SW 1271 (cell line): ENCODE data around the gene SBF2.
"Not testable (repeated sequence)": the region's sequence is repeated elsewhere in the genome, so short reads cannot be mapped to it uniquely, and the experiment has no call there.

ENCODE experiments used
- DNase-seq, 2 experiments: peaks; one replicate each; lab custom pipeline; 2025; lab: John Stamatoyannopoulos, UW

Gene SBF2

DNA sequence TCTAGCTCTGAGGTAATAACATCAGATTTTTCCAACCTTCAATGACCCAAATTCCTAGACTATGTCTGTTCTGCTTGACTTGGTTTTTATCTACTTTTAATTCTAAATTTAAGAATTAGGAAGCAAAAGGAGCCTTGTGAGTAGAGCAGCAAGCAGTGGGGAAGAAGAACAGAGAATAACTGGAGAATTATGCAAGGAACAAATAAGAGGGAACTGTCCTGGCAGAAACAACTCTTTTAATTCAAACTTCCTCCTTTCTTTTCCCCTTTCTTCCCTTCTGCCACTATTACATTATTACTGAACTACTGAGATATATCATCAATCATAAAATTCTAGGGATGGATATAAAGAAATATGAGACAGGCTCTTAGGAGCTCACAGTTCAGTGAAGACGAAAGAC is 276.1 kb downstream of the SBF2 start:
- DNase-seq: no peak

DNA sequence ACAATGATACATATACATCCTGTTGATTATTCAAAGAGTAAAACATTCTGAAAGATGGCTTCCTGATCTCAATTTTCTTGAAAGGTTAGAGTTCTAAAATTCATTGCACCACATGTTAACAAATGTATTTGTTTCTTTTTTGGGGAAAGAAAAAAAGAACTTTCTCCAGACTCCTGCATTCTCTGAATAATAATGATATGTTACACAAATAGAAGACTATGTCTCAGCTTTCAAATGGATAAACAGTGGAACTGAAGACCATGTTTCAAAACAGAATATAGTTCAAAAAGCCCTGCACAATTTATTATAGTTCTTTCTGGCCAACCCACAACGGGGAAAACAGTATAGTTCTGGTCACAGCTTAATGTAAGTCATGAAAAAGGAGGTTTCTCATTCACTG is 277.0 kb downstream of the SBF2 start:
- DNase-seq: no peak

DNA sequence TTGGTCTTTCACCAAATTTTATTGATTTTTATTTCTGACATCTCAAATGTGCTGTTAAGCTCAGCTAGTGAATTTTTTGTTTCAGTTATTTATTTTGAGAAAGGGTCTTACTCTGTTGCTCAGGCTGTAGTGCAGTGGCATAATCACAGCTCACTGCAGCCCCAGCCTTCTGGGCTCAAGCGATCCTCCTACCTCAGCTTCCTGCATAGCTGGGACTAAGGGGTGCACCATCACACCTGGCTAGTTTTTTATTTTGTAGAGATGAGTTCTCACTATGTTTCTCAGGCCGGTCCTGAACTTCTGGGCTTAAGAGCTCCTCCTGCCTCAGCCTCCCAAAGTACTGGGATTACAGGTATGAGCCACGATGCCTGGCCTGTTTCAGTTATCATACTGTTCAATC is 282.0 kb downstream of the SBF2 start:
- no peak for DNase-seq

DNA sequence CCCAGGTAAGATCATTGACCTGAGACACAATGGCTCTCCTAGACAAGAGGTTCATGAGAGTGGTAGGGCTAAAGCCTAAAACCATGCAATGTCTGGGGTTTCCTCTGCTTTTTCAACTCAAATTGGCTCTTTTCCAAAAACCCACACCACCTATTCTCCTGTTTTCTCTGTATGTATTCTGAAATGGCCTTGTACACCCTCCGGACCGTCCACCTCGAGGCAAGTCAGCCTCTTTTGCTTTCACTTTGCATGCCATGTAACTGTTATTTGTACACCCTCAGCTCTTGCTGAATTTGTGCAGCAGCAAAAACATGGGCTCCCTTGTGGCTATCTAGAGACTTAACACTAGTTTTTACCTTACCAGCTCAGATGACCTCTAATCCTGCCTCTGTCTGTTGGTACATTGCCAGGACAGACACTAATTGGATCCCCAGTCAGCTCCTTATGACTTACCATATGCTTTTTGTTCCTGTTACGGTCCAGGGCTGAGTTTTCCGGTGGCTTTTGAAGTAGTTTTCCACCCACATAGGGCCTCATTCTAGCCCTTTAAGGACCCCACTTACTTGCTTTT is 288.0 kb downstream of the SBF2 start:
- DNase-seq: no peak

DNA sequence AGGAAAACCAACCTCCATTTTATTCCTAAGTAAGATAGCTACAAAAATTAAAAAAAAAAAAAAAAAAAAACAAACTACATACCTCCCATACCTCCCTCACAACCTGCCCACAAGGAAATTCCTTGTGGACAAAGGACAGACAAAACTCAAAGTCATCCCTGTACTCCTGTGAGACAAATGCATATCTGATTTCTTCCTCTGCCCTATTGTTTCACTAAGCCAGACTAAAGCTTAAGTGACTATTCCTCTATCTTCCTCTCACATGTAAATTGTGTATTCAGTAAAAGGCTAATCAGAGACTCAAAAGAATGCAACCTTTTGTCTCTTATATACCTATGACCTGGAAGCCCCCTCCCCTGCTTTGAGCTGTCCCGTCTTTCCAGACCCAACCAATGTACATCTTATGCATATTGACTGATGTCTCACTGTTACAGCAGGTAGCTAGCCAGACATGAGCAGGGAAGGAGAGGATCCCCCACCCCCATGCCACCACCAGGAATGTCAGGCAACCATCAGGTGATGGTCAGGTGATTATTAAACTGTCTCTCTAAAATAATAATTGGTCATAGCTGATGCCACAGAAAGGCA is 289.4 kb downstream of the SBF2 start:
- no peak for DNase-seq

DNA sequence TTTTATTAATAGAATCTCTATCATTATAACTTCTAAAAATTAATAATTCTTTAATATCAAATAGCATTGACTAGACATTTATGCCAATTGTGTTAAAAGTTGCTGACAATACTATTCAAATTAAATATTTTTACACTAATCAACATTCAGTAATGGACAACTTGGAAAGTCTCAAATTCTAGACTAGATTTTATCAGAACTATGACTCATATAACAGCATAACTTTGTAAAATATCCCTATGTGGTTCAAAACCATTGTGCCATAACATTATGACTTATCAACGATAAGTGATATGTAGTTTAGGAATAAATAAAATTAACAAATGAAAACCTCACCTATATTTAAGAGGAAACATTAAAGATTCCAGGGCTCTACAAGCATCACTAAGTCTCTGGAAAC is 291.8 kb downstream of the SBF2 start:
- no peak for DNase-seq

DNA sequence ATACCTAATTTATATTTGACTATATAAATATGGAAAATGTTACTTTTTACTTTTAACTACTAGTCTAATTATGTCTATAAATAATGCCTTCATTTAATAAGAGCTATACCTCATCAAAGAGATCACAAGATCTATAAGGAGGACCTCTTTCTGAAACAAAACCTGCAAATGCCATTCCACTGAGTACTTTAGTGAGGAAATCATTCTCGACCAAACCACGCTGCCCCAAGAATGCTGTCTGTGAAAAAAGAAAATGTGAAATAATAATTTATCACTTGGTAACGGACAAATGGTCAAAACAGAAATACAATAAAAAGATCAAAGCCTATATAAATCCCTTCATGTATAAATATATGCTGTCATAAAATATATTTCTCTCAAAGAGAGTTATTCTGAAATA is 301.7 kb downstream of the SBF2 start:
- DNase-seq: no peak

DNA sequence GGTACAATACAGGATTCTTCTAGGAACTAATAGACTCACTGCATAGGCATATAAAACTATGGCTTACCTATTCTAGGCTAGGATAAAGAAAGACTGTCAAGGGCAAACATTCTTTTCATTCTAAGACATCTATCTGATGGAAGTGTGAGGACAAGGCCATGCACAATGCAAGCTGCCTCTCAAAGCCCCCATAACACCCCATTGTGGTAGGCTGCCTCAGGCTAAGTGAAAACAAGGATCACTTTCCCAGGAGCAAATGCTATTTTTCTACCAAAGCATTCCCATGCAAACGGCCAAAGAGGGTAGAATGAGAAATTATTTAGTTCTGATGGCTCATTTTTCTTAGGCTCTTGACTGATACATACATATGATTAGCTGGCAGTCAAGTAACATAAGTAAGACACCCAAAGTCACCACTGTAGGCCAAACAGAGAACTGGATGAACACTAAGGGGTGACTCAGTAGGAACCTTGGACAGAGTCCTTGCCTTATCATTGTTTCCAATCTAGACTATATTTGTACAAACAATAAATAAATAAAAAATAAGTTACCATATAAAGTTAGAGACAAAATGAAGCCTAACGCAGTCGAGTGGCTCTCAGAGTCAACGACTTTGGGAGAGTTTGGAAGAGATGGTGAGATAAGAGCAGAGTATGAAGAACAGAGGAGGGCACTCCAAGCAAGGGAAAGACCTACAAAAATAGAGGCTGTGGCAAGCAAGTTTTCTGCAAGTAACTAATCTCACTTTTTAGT is 303.6 kb downstream of the SBF2 start:
- no peak for DNase-seq

DNA sequence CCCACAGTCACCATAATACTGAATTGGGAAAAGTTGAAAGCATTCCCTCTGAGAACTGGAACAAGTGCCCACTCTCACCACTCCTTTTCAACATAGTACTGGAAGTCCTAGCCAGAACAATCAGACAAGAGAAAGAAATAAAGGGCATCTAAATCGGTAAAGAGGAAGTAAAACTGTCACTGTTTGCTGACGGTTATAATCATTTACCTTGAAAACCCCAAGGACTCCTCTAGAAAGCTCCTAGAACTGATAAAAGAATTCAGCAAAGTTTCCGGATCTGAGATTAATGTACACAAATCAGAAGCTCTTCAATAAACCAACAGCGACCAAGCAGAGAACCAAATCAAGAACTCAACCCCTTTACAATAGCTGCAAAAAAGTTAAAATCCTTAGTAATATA is 306.7 kb downstream of the SBF2 start:
- DNase-seq: not testable (repeated sequence)

DNA sequence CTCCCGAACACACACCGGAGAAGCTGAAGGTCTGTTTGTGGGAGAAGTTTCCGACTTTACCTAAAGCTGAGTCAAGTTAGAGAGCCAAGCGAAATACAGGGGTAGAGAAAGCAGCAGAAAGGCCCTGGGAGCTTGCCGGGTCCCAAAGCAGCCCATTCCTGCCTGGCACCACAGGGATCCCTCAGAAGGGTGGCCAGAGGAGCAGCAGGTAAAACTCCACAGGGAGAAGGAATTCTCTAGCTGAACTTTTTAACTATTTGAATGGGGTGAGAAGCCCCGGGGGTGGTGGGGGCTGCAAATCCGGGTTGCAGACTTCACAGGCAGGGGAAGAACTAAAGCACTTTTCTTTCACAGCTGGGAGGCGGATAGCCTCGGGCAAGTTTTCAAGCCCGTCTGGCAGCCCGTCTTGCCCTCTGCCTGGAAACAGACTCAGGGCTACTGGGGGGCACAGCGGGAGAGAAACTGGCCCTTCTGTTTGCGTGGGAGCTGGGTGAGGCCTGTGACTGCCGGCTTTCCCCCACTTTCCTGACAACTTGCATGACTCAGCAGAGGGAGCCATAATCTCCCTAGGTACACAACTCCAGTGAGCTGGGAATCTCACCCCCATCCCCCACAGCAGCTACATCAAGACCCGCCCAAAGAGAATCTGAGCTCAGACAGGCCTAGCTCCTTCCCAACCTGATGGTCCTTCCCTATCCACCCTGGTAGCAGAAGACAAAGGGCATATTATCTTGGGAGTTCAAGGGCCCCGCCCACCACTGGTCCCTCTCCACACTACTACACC is 311.0 kb downstream of the SBF2 start:
- DNase-seq: no peak

DNA sequence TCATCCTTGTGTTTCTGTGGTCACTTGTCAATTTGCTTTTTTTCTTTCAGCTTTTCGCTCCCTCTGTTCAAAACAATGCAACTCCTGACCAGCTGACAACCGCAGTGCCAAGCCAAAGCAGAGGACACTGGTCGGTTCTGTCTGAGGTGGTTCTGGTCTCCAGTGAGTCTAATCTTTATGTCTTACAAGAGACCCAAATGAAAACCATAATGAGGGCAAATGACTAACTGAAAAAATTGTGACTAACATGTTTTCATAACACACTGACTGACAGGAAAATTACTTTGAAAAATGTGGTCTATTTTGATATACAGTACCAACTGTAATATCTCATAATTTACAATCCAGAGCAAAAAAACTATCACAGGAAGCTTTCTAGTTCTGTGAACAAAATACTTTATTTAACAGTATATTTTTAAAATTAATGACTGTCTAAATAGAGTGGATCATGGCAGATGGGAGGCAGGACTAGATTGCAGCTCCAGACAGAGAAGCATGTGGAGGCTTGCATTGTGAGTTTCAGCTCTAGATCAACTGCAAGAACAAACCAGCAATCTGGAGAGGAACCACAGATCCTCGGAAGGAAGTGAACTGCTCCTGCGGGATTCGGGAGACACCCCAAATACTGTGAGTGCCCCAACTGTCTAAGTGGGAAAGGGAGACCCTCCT is 311.8 kb downstream of the SBF2 start:
- DNase-seq: no peak

DNA sequence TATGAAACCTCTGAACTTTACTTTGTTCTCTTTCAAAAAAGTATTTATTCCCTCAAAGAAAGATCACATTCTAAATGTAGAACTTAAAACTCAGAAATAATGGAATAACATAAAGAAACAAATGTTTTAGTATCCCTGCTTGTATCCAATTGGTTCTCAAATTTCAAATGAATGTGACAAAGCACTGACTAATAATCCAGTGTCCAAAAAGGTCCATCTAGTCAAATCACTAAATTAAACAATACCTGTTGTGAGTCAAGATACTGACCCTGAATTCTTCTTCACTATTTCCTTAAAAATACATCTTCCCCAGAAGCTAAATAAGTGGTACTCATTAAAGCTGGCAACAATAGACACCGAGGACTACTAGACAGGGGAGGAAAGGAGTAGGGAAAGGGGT is 313.1 kb downstream of the SBF2 start:
- DNase-seq: no peak

DNA sequence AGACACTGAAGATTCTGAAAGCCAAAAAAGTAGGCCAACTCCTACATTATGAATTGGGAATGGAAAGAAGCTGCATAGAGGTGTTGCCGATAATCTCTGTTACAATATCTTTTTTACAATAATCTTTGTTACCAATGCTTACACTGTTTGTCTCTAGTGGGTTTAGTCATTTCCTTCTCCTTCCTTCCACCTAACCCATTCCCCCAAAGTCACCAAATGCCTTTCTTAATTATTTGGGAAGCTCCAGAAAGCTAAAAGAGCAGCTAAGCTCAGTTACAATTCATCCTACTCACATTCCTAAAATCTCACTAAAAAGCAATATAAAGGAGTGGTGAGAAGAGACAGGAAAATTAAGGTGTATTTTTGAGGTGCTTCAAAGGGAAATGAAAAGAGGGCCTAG is 316.5 kb downstream of the SBF2 start:
- DNase-seq: no peak

DNA sequence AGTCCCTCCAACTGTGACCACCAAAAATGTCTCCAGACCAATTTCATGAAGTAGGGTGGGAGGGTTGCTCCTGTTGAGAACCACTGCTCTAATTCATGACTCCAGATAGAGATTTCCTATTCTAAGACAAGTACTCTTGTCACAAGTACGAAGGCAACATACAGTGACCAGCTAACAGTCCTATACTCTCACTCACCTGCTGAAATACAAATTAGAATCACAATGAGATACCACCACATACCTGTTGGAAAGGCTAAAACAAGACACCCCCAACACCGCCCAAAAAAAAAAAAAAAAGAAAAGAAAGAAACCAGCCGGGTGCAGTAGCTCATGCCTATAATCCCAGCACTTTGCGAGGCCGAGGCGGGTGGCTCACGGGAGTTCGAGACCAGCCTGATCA is 319.6 kb downstream of the SBF2 start:
- no peak for DNase-seq

DNA sequence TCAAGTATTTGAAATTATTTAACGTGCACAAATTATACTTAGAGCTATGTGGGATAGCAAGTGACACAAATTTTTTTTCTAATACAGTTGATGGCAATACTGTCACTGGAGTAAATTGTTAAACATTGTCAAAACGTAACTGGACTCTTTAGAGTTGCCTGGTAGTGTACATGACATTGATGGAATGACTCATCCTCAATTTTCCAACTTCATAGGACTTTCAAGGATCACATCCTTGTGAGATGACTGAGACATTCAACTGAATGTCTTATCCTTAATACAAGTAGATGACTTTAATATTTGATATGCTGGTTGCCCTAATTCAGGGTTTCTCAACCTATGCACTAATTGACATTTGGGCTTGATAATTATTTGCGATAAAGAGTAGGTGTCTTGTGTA is 320.1 kb downstream of the SBF2 start:
- DNase-seq: no peak

DNA sequence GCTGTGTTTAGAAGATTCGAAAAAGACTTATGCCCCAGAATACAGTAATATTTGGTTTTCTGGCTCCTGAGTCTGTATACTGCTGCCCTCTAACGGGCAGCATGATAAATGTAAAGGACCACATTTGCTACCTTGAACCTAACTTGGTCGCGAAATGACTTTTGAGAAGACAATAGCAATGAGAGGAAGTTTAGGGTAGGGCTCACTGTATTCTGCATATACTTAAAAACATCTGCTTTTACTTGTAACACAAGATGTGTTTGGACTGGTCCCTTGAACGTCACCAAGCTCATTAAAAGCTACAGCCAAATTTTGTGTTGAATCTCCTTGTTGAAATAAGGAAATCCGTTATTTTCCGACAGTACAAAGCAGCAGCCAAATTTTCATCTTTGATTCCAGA is 321.0 kb downstream of the SBF2 start:
- DNase-seq: peak in 1 of 2 experiments; percentile 45

DNA sequence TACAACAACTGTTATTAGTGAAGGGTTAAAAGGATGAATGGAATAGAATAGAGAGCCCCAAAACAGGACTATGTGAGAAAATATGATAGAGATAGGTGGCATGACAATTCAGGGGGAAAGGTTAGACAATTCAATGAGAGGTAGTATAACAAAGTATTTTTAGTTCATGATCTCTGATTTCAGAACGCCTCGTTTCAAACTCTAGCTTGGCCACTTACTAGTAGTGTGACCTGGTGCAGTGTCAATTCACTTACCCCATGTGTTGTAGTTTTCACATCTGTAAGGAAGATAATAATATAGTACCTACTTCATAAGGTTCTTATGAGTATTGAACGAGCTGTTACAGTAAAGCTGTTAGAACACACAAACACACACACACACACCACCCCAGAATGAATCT is 322.1 kb downstream of the SBF2 start:
- DNase-seq: no peak

DNA sequence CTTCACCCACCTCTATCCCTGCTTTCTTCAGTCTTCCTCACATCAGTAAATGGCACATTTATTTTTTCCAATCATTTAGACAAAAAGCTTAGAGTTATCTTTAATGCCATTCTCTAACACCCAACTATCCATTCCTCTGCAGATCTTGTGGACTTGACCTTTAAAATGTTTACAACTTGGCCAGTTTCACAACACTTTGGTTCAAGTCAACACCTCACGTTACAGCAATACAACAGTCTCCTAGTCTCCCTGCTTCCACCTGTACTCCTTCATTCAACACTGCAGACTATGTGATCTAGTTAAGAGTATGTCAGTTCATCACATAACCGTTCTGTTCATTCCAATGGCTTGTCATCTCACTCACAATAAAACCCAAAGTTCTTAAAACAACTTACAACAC is 325.0 kb downstream of the SBF2 start:
- no peak for DNase-seq

DNA sequence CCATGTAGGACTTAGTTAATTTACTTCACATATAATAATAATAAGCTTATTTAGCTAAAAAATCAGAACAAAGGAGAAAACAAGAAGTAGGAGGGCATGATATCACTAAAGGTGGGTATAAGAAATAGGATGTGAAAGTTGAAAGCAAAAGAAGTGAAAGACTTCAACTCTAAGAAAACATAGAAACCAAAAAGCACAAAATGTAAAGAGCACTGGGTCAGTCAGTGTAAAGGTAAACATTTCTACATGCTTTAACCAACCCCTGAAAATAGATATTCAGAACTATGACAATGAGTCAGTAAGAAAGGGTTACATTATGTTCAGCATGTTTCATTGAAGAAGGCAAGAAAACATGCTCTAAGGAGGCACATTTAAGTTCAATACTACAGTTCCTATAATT is 331.3 kb downstream of the SBF2 start:
- no peak for DNase-seq

DNA sequence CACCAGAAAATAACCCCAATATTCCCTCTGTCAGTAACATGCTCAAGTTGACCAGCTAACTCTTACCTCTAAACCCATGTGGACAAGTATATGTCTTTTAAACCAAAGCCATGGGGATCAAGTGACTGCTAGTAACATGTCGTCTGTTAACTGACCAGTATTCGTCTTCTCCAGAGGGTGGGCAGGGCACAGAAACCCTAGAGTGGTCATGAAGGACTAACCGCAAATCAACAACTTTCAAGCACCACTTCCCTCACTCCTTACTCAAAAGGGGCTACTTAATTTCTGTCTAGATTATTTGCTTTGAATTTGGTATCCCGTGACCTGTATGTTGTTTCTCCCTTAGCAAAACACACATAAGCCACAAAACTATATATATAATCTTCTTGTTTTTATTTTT is 336.9 kb downstream of the SBF2 start:
- DNase-seq: no peak

DNA sequence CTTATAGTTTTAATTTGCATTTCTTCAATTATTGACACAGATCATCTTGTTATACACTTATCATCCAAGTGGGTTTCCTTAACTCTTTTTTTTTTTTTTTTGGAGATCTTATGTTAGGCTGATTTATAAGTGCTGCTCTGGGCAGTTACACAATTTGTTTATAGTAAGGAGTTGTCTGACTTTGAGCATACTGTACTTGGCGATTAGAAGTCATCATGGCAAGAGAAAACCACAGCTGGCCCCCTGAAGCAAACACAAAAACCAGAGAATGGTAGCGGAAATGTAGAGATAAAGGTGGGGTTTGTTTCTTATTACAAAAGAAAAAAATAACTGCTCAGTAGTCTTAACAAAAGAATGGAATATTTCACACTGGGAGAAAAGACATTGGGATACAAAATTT is 337.5 kb downstream of the SBF2 start:
- no peak for DNase-seq

DNA sequence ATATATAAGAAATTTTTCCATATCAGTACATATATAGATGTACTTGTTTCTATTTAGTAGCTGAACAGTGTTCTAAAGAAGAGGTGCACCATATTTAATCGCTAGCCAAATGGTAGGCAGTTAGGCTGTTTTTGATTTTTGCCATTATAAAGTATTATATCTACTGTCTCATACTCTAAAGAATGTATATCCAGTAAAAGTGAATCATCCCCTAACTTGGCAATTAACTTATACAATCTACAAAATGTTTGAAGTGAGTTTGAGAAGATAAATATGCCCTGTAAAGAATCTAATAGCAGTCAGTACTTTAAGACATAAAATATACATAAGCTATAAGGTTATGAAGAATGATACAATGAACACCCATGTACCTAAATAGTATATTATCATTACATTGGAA is 338.6 kb downstream of the SBF2 start:
- no peak for DNase-seq
